Neural progenitor cell (in vitro differentiated cells): ENCODE results near the gene CMTR1. TPM values are rescaled to one million over a fixed set of nuclear protein-coding genes. Genes with fewer than 3 reads are reported as not detected.
"Not testable (repeated sequence)": the region's sequence is repeated elsewhere in the genome, so short reads cannot be mapped to it uniquely, and the experiment has no call there.

Source experiments
- DNase-seq: peaks from one replicate; pipeline ENCODE4 v3.0.0-alpha.2; 2016; ENCODE audit warnings: low spot score
- H2AFZ ChIP-seq: fragments of 200-600 bp; sonication (generic); replicated peaks from 2 replicates; pipeline ENCODE4 v1.6.1; 2016; ENCODE audit warnings: antibody characterized with exemption
- H3F3A ChIP-seq: fragments of 200-600 bp; sonication (generic); 2 replicates; pipeline ENCODE4 v1.6.1; 2016; ENCODE audit warnings: antibody characterized with exemption, low read depth
- H3K27ac ChIP-seq: fragments of 200-600 bp; sonication (generic); 2 replicates; pipeline ENCODE4 v1.5.1; 2016; ENCODE audit warnings: mild to moderate bottlenecking
- H3K27me3 ChIP-seq: fragments of 200-600 bp; sonication (generic); 2 replicates; pipeline ENCODE4 v1.6.1; 2016; ENCODE audit warnings: mild to moderate bottlenecking, moderate library complexity
- H3K36me3 ChIP-seq: fragments of 200-600 bp; sonication (generic); 2 replicates; pipeline ENCODE4 v1.5.1; 2016
- H3K4me1 ChIP-seq: fragments of 200-600 bp; sonication (generic); 2 replicates; pipeline ENCODE4 v1.6.1; 2016; ENCODE audit warnings: mixed run types
- H3K4me2 ChIP-seq: fragments of 200-600 bp; sonication (generic); 2 replicates; pipeline ENCODE4 v1.6.1; 2016
- H3K4me3 ChIP-seq: fragments of 200-600 bp; sonication (generic); 2 replicates; pipeline ENCODE4 v1.5.1; 2016
- H3K79me2 ChIP-seq: fragments of 200-600 bp; sonication (generic); 2 replicates; pipeline ENCODE4 v1.6.1; 2016; ENCODE audit warnings: low read depth
- H3K9ac ChIP-seq: fragments of 200-600 bp; sonication (generic); 2 replicates; pipeline ENCODE4 v1.6.1; 2016
- H3K9me3 ChIP-seq: fragments of 200-600 bp; sonication (generic); 2 replicates; pipeline ENCODE4 v1.5.1; 2016; ENCODE audit warnings: low read depth
- H4K20me1 ChIP-seq: fragments of 200-600 bp; sonication (generic); 2 replicates; pipeline ENCODE4 v1.6.1; 2016; ENCODE audit warnings: low read depth
- H3K27ac Mint-ChIP-seq: 3 replicates; pipeline ENCODE4 v1.8.0; 2021; ENCODE audit warnings: mixed read lengths
- H3K27me3 Mint-ChIP-seq: 2 replicates; pipeline ENCODE4 v1.8.0; 2022; ENCODE audit warnings: low read depth, mild to moderate bottlenecking, inconsistent platforms, moderate library complexity, mixed read lengths; ENCODE audit not compliant: insufficient read depth
- H3K36me3 Mint-ChIP-seq: 3 replicates; pipeline ENCODE4 v1.8.0; 2021; ENCODE audit warnings: mixed read lengths
- H3K4me1 Mint-ChIP-seq: 3 replicates; pipeline ENCODE4 v1.8.0; 2021; ENCODE audit warnings: mixed read lengths
- H3K4me3 Mint-ChIP-seq: 3 replicates; pipeline ENCODE4 v1.8.0; 2021; ENCODE audit warnings: mild to moderate bottlenecking, moderate library complexity, mixed read lengths
- H3K9me3 Mint-ChIP-seq: 3 replicates; pipeline ENCODE4 v1.8.0; 2020; ENCODE audit warnings: mixed read lengths
- EZH2 ChIP-seq: fragments of 200-600 bp; sonication (generic); IDR thresholded peaks from 2 replicates; pipeline ENCODE4 v1.6.1; 2017; ENCODE audit warnings: antibody characterized with exemption, mild to moderate bottlenecking, moderate library complexity
- EZH2phosphoT487 ChIP-seq: fragments of 200-600 bp; sonication (generic); IDR thresholded peaks from 2 replicates; pipeline ENCODE4 v1.6.1; 2017; ENCODE audit warnings: antibody characterized with exemption
- total RNA-seq: library from RNA; depleted of rRNA; stranded (reverse); fragments of >200 nt; gene quantifications from 2 replicates; pipeline ENCODE4 v1.2.3, GENCODE V29; 2015; ENCODE audit warnings: low replicate concordance
- TF ChIP-seq, protein P1 (sequence below): fragments of 200-600 bp; sonication (generic); IDR thresholded peaks from 2 replicates; pipeline ENCODE4 v1.5.1; 2017; ENCODE audit warnings: antibody characterized with exemption, mild to moderate bottlenecking

Gene CMTR1
- total RNA-seq, 1 donor from 2014 or later: 35.4 TPM

- Histone ChIP-seq H3K4me2 (no peak overlapping the region), H3K9ac (no peak overlapping the region), H3K27ac (no peak overlapping the region), H3K36me3 (no peaks in the 10 kb centered on the region), H3K27me3 (no peaks in the 10 kb centered on the region), H3K4me3 (no peak overlapping the region), H3K9me3 (no peaks in the 10 kb centered on the region), H2AFZ (no peak overlapping the region), H4K20me1 (peaks cover 7% of the 10 kb centered on the region), H3K79me2 (peaks cover 12% of the 10 kb centered on the region), H3K4me1 (no peaks in the 10 kb centered on the region), H3F3A (no peaks in the 10 kb centered on the region)
- H3K27ac Mint-ChIP-seq: no peak overlapping the region
- H3K4me1 Mint-ChIP-seq: no peaks in the 10 kb centered on the region
- no peak overlapping the region for H3K4me3 Mint-ChIP-seq
- H3K9me3 Mint-ChIP-seq: no peaks in the 10 kb centered on the region
- H3K27me3 Mint-ChIP-seq: no peaks in the 10 kb centered on the region
- no peak for TF ChIP-seq EZH2phosphoT487
- TF ChIP-seq, protein P1, sequence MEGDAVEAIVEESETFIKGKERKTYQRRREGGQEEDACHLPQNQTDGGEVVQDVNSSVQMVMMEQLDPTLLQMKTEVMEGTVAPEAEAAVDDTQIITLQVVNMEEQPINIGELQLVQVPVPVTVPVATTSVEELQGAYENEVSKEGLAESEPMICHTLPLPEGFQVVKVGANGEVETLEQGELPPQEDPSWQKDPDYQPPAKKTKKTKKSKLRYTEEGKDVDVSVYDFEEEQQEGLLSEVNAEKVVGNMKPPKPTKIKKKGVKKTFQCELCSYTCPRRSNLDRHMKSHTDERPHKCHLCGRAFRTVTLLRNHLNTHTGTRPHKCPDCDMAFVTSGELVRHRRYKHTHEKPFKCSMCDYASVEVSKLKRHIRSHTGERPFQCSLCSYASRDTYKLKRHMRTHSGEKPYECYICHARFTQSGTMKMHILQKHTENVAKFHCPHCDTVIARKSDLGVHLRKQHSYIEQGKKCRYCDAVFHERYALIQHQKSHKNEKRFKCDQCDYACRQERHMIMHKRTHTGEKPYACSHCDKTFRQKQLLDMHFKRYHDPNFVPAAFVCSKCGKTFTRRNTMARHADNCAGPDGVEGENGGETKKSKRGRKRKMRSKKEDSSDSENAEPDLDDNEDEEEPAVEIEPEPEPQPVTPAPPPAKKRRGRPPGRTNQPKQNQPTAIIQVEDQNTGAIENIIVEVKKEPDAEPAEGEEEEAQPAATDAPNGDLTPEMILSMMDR: no peak
- TF ChIP-seq EZH2: no peak
- peaks cover 24% of the 10 kb centered on the region for H3K36me3 Mint-ChIP-seq
- no peak for DNase-seq
Observed at GRCh38 chr6:37442416-37443215, 9.6 kb downstream of the CMTR1 start.

DNA sequence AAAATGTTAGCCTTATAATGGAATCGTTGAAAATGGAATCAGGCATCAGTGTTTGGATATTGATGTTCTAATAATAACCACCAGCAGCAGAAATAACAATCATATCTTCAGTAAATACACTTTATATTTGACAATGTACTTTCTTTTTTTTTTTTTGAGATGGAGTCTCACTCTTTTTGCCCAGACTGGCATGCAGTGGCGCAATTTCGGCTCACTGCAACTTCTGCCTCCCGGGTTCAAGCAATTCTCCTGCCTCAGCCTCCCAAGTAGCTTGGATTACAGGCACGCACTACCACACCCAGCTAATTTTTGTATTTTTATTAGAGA, 10.2 kb downstream of the CMTR1 start:
- H2AFZ ChIP-seq, H3K4me3 Mint-ChIP-seq, H3K9me3 ChIP-seq, H3K27me3 ChIP-seq, H3K36me3 ChIP-seq, H3K9ac ChIP-seq, H4K20me1 ChIP-seq, DNase-seq, H3K27me3 Mint-ChIP-seq, H3F3A ChIP-seq, H3K4me2 ChIP-seq, H3K4me1 ChIP-seq, H3K4me1 Mint-ChIP-seq, H3K27ac Mint-ChIP-seq, H3K27ac ChIP-seq, H3K4me3 ChIP-seq, H3K9me3 Mint-ChIP-seq: not testable (repeated sequence)
- H3K36me3 Mint-ChIP-seq: peaks cover 21% of the 10 kb centered on the region
- peaks cover 12% of the 10 kb centered on the region for H3K79me2 ChIP-seq

GRCh38 chr6:37449984-37450383, 17.0 kb downstream of the CMTR1 start:
- no peaks in the 10 kb centered on the region for H3K9me3 ChIP-seq
- Mint-ChIP-seq H3K9me3 (no peaks in the 10 kb centered on the region), H3K4me3 (no peak overlapping the region), H3K27ac (no peak overlapping the region), H3K4me1 (no peaks in the 10 kb centered on the region), H3K36me3 (peaks cover 19% of the 10 kb centered on the region), H3K27me3 (no peaks in the 10 kb centered on the region)
- H3K4me1 ChIP-seq: no peaks in the 10 kb centered on the region
- DNase-seq: no peak
- no peak overlapping the region for H3K4me2 ChIP-seq
- no peak overlapping the region for H3K9ac ChIP-seq
- TF ChIP-seq, protein P1: no peak
- TF ChIP-seq EZH2phosphoT487 (no peak), EZH2 (no peak)
- no peaks in the 10 kb centered on the region for H3K79me2 ChIP-seq
- H3K4me3 ChIP-seq: no peak overlapping the region
- H2AFZ ChIP-seq: no peak overlapping the region
- no peaks in the 10 kb centered on the region for H3K36me3 ChIP-seq
- no peak overlapping the region for H3K27ac ChIP-seq
- no peaks in the 10 kb centered on the region for H3F3A ChIP-seq
- no peaks in the 10 kb centered on the region for H3K27me3 ChIP-seq
- H4K20me1 ChIP-seq: no peaks in the 10 kb centered on the region

DNA sequence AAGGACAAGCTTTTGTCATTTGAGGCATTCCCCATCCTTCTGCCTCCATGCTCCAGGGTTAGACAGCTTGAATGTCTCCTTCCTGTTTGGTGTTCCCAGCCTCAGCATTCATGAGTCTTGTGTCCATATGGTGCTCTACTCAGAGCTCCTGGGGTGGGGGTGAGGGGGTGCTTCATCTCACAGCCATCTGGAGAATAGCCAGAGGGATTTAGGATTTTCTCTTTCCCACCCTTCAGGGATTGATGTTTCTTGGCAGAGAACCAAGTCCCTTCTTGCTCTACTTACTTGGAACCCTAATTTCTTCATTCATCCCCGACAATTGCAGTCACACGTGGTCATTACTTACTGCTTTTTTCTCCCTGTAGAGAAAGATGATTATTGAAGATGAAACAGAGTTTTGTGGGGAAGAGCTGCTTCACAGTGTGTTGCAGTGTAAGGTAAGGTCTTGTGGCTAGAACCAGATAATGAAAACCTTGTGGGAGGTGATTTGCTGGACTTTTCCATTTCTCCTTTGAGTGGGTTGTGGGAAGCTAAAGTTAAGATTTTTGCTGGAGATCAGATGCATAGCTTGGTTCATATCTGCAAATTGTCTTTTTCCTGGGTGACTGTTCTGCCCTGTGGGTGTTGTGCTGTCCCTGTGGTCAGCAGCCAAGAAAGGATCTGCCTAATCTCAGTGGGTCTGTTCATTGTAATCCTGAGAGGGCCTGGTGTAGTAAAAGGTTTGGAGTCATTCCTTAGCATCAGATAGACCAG, 18.6 kb downstream of the CMTR1 start:
- H3K4me1 ChIP-seq: no peaks in the 10 kb centered on the region
- TF ChIP-seq, protein P1: no peak
- TF ChIP-seq EZH2phosphoT487 (no peak), EZH2 (no peak)
- H3K4me1 Mint-ChIP-seq: no peaks in the 10 kb centered on the region
- H3K27me3 ChIP-seq: no peaks in the 10 kb centered on the region
- no peaks in the 10 kb centered on the region for H4K20me1 ChIP-seq
- H3K27me3 Mint-ChIP-seq: no peaks in the 10 kb centered on the region
- peaks cover 22% of the 10 kb centered on the region for H3K36me3 Mint-ChIP-seq
- no peak for DNase-seq
- no peaks in the 10 kb centered on the region for H3K9me3 ChIP-seq
- H2AFZ ChIP-seq: no peak overlapping the region
- H3F3A ChIP-seq: no peaks in the 10 kb centered on the region
- no peaks in the 10 kb centered on the region for H3K9me3 Mint-ChIP-seq
- no peak overlapping the region for H3K27ac ChIP-seq
- no peak overlapping the region for H3K27ac Mint-ChIP-seq
- no peak overlapping the region for H3K4me2 ChIP-seq
- no peaks in the 10 kb centered on the region for H3K36me3 ChIP-seq
- H3K79me2 ChIP-seq: no peaks in the 10 kb centered on the region
- no peak overlapping the region for H3K9ac ChIP-seq
- no peak overlapping the region for H3K4me3 ChIP-seq
- no peak overlapping the region for H3K4me3 Mint-ChIP-seq
